Duodenal mucosa (tissue), 2 donors: ENCODE measurements around the gene IQCN.
A peak's percentile ranks its signal among the peaks of the same experiment; 100 is the strongest.

Experiments
- H3K27ac ChIP-seq: one replicate; pipeline ENCODE4 v1.7.0; 2013; ENCODE audit warnings: low read depth, low read length
- H3K27me3 ChIP-seq, 2 donors: one replicate each; pipeline ENCODE4 v1.7.0; 2013; ENCODE audit warnings: low read length in 2 of 2, control low read depth in 1 of 2; ENCODE audit not compliant: insufficient read depth in 2 of 2, control insufficient read depth in 1 of 2
- H3K36me3 ChIP-seq, 2 donors: one replicate each; pipeline ENCODE4 v1.7.0; 2013; ENCODE audit warnings: low read length in 2 of 2, control low read depth in 1 of 2; ENCODE audit not compliant: insufficient read depth in 2 of 2, control insufficient read depth in 1 of 2
- H3K4me1 ChIP-seq, 2 donors: one replicate each; pipeline ENCODE4 v1.7.0; 2013; ENCODE audit warnings: low read length in 2 of 2, control low read depth in 1 of 2; ENCODE audit not compliant: insufficient read depth in 2 of 2, control insufficient read depth in 1 of 2
- H3K4me3 ChIP-seq, 2 donors: one replicate each; pipeline ENCODE4 v1.7.0; 2013; ENCODE audit warnings: low read length in 2 of 2, low read depth in 1 of 2
- H3K9ac ChIP-seq, 2 donors: one replicate each; pipeline ENCODE4 v1.7.0; 2013; ENCODE audit warnings: low read length in 2 of 2, low read depth in 1 of 2
- H3K9me3 ChIP-seq, 2 donors: one replicate each; pipeline ENCODE4 v1.7.0; 2013; ENCODE audit warnings: low read length in 2 of 2, control low read depth in 1 of 2; ENCODE audit not compliant: control insufficient read depth in 1 of 2

The IQCN gene

GRCh38 chr19:18264971-18265540 is 9.2 kb downstream of the IQCN start:
- Histone ChIP-seq H3K9ac (no peak overlapping the region), H3K9me3 (no peaks in the 10 kb centered on the region), H3K36me3 (peaks cover 9 to 34% of the 10 kb centered on the region in 2 donors), H3K4me1 (no peaks in the 10 kb centered on the region), H3K27ac (no peak overlapping the region), H3K27me3 (no peaks in the 10 kb centered on the region), H3K4me3 (no peak overlapping the region)

GRCh38 chr19:18264137-18264854 is 10.0 kb downstream of the IQCN start:
- Histone ChIP-seq H3K9ac (no peak overlapping the region), H3K36me3 (peaks cover 9 to 33% of the 10 kb centered on the region in 2 donors), H3K27ac (no peak overlapping the region), H3K4me3 (no peak overlapping the region), H3K27me3 (no peaks in the 10 kb centered on the region), H3K4me1 (no peaks in the 10 kb centered on the region), H3K9me3 (no peaks in the 10 kb centered on the region)

- no peak overlapping the region for H3K27ac ChIP-seq
- no peaks in the 10 kb centered on the region for H3K4me1 ChIP-seq
- peaks cover 9 to 30% of the 10 kb centered on the region in 2 donors for H3K36me3 ChIP-seq
- H3K9me3 ChIP-seq = no peaks in the 10 kb centered on the region
- no peak overlapping the region for H3K4me3 ChIP-seq
- H3K9ac ChIP-seq = no peak overlapping the region
- no peaks in the 10 kb centered on the region for H3K27me3 ChIP-seq
These were observed 10.7 kb downstream of the IQCN start for GRCh38 chr19:18263324-18264136.

- H3K36me3 ChIP-seq = peaks cover 7 to 30% of the 10 kb centered on the region in 2 donors
- H3K4me1 ChIP-seq = no peaks in the 10 kb centered on the region
- H3K27me3 ChIP-seq = no peaks in the 10 kb centered on the region
- H3K9me3 ChIP-seq = no peaks in the 10 kb centered on the region
- no peak overlapping the region for H3K4me3 ChIP-seq
- H3K9ac ChIP-seq = no peak overlapping the region
- no peak overlapping the region for H3K27ac ChIP-seq
These were observed 11.3 kb downstream of the IQCN start for GRCh38 chr19:18262917-18263316.

- H3K27me3 ChIP-seq = no peaks in the 10 kb centered on the region
- no peak overlapping the region for H3K9ac ChIP-seq
- H3K9me3 ChIP-seq = no peaks in the 10 kb centered on the region
- H3K4me3 ChIP-seq = no peak overlapping the region
- peaks cover 4 to 28% of the 10 kb centered on the region in 2 donors for H3K36me3 ChIP-seq
- H3K4me1 ChIP-seq = no peaks in the 10 kb centered on the region
- H3K27ac ChIP-seq = no peak overlapping the region
These were observed 12.1 kb downstream of the IQCN start for GRCh38 chr19:18262144-18262543.

GRCh38 chr19:18261474-18261873 is 12.8 kb downstream of the IQCN start:
- H3K9ac ChIP-seq = no peak overlapping the region
- peaks cover 0 to 22% of the 10 kb centered on the region in 2 donors for H3K36me3 ChIP-seq
- H3K27ac ChIP-seq = no peak overlapping the region

GRCh38 chr19:18259893-18260292 is 14.4 kb downstream of the IQCN start:
- H3K4me3 ChIP-seq = no peak overlapping the region
- no peak overlapping the region for H3K9ac ChIP-seq
- no peaks in the 10 kb centered on the region for H3K27me3 ChIP-seq
- no peaks in the 10 kb centered on the region for H3K9me3 ChIP-seq
- H3K36me3 ChIP-seq = peaks cover 0 to 6% of the 10 kb centered on the region in 2 donors
- H3K4me1 ChIP-seq = peaks cover 0 to 2% of the 10 kb centered on the region in 2 donors
- no peak overlapping the region for H3K27ac ChIP-seq

More at GRCh38 chr19:18261474-18261873, 12.8 kb downstream of the IQCN start:
- Histone ChIP-seq H3K4me3 (no peak overlapping the region), H3K4me1 (no peaks in the 10 kb centered on the region), H3K9me3 (no peaks in the 10 kb centered on the region), H3K27me3 (no peaks in the 10 kb centered on the region)

- H3K4me3 ChIP-seq = no peak overlapping the region
- no peaks in the 10 kb centered on the region for H3K36me3 ChIP-seq
- H3K9ac ChIP-seq = no peak overlapping the region
- no peak overlapping the region for H3K27ac ChIP-seq
- no peaks in the 10 kb centered on the region for H3K9me3 ChIP-seq
- H3K27me3 ChIP-seq = no peaks in the 10 kb centered on the region
- H3K4me1 ChIP-seq = peaks cover 13 to 17% of the 10 kb centered on the region in 2 donors
These were observed 16.5 kb downstream of the IQCN start for GRCh38 chr19:18257503-18258470.

- Histone ChIP-seq H3K27me3 (no peaks in the 10 kb centered on the region), H3K36me3 (no peaks in the 10 kb centered on the region), H3K9ac (peak overlapping the region; percentile 69 to 76), H3K9me3 (no peaks in the 10 kb centered on the region), H3K4me3 (peak overlapping the region; percentile 57 to 62), H3K27ac (no peak overlapping the region), H3K4me1 (peaks cover 13 to 17% of the 10 kb centered on the region in 2 donors)
These were observed 19.4 kb downstream of the IQCN start for GRCh38 chr19:18254546-18255503.
